Measurements from ENCODE around the gene KCNJ6. TPM values are rescaled to one million over a fixed set of nuclear protein-coding genes. Genes with fewer than 3 reads are reported as not detected.

KCNJ6 gene
- total RNA-seq, 6 experiments from 2014 or later = not detected

GRCh38 chr21:37871121-37871862 lies 45.0 kb downstream of the KCNJ6 start:
- no peaks in the 10 kb centered on the region for H3K9me3 Mint-ChIP-seq
- TF ChIP-seq CTCF (IDR thresholded peaks at IDR 0.05) = no peak
- H3K27ac Mint-ChIP-seq = peak overlapping the region; percentile 33
- H3K36me3 Mint-ChIP-seq (ENCODE audit: low read depth) = peaks cover 1% of the 10 kb centered on the region; the same call in 1 of the 2 replicates
- H3K4me3 Mint-ChIP-seq = no peak overlapping the region; the same call in 1 of the 2 replicates
- peaks cover 29% of the 10 kb centered on the region for H3K4me1 Mint-ChIP-seq (ENCODE audit: low read depth)
- H3K27me3 Mint-ChIP-seq (ENCODE audit: insufficient read depth) = no peaks in the 10 kb centered on the region
- peak; percentile 69 for DNase-seq

GRCh38 chr21:37870221-37870620 lies 46.0 kb downstream of the KCNJ6 start:
- no peaks in the 10 kb centered on the region for H3K9me3 Mint-ChIP-seq
- H3K4me1 Mint-ChIP-seq (ENCODE audit: low read depth) = peaks cover 38% of the 10 kb centered on the region
- no peak for TF ChIP-seq CTCF (IDR thresholded peaks at IDR 0.05)
- no peak overlapping the region for H3K27ac Mint-ChIP-seq
- peaks cover 3% of the 10 kb centered on the region; the same call in 1 of the 2 replicates for H3K36me3 Mint-ChIP-seq (ENCODE audit: low read depth)
- no peak for DNase-seq
- no peaks in the 10 kb centered on the region for H3K27me3 Mint-ChIP-seq (ENCODE audit: insufficient read depth)
- no peak overlapping the region for H3K4me3 Mint-ChIP-seq

GRCh38 chr21:37869661-37870060 lies 46.6 kb downstream of the KCNJ6 start:
- Mint-ChIP-seq H3K4me1 (ENCODE audit: low read depth) (peaks cover 44% of the 10 kb centered on the region), H3K4me3 (no peak overlapping the region), H3K9me3 (no peaks in the 10 kb centered on the region), H3K36me3 (ENCODE audit: low read depth) (peaks cover 3% of the 10 kb centered on the region; the same call in 1 of the 2 replicates), H3K27me3 (ENCODE audit: insufficient read depth) (no peaks in the 10 kb centered on the region), H3K27ac (no peak overlapping the region)
- no peak for TF ChIP-seq CTCF (IDR thresholded peaks at IDR 0.05)
- no peak for DNase-seq

GRCh38 chr21:37868446-37869295 lies 47.6 kb downstream of the KCNJ6 start:
- Mint-ChIP-seq H3K36me3 (ENCODE audit: low read depth) (peaks cover 3% of the 10 kb centered on the region; the same call in 1 of the 2 replicates), H3K27ac (peak overlapping the region; percentile 3), H3K9me3 (no peaks in the 10 kb centered on the region), H3K4me1 (ENCODE audit: low read depth) (peaks cover 45% of the 10 kb centered on the region), H3K27me3 (ENCODE audit: insufficient read depth) (no peaks in the 10 kb centered on the region), H3K4me3 (peak overlapping the region; percentile 10; the same call in 1 of the 2 replicates)
- no peak for TF ChIP-seq CTCF (IDR thresholded peaks at IDR 0.05)
- peak; percentile 68 for DNase-seq

GRCh38 chr21:37866027-37866426 lies 50.2 kb downstream of the KCNJ6 start:
- H3K27me3 Mint-ChIP-seq (ENCODE audit: insufficient read depth) = no peaks in the 10 kb centered on the region
- peaks cover 52% of the 10 kb centered on the region for H3K4me1 Mint-ChIP-seq (ENCODE audit: low read depth)
- TF ChIP-seq CTCF (IDR thresholded peaks at IDR 0.05) = no peak
- DNase-seq = no peak
- H3K4me3 Mint-ChIP-seq = no peak overlapping the region
- H3K9me3 Mint-ChIP-seq = no peaks in the 10 kb centered on the region
- no peak overlapping the region for H3K27ac Mint-ChIP-seq
- peaks cover 3% of the 10 kb centered on the region; the same call in 1 of the 2 replicates for H3K36me3 Mint-ChIP-seq (ENCODE audit: low read depth)
